Breast epithelium (tissue), 3 donors: ENCODE results near the gene USP14.

Source experiments
- POLR2A ChIP-seq: fragments of 450-650 bp; IDR thresholded peaks from one replicate; pipeline ENCODE4 v1.6.1; 2016; ENCODE audit warnings: antibody characterized with exemption, mild to moderate bottlenecking, moderate library complexity
- TF ChIP-seq, protein P1 (sequence below), 3 donors: fragments of 450-650 bp; IDR thresholded peaks; one replicate each; pipeline ENCODE4 v1.5.1; 2016 to 2017; ENCODE audit warnings: antibody characterized with exemption in 3 of 3, mild to moderate bottlenecking in 3 of 3, moderate library complexity in 3 of 3

DNA sequence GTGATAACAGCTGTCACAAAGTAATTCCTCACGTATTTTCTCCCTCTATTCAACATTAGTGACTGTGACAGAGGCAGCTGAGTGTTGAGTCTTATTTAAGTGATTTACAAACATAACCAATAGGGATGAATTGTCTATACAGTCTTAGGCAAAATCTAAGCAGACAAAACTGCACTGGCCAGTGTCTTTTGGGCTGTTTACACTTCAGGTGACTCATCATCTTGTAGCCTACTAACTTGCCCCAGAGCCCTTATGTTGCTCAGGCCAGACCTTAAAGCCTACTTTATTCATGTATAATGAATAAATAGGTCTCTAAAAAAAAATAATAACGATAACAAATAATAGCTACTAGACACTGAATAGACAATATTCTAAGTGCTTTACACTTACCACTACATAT, 92.3 kb downstream of the USP14 start:
- TF ChIP-seq POLR2A: no peak
- TF ChIP-seq, protein P1, sequence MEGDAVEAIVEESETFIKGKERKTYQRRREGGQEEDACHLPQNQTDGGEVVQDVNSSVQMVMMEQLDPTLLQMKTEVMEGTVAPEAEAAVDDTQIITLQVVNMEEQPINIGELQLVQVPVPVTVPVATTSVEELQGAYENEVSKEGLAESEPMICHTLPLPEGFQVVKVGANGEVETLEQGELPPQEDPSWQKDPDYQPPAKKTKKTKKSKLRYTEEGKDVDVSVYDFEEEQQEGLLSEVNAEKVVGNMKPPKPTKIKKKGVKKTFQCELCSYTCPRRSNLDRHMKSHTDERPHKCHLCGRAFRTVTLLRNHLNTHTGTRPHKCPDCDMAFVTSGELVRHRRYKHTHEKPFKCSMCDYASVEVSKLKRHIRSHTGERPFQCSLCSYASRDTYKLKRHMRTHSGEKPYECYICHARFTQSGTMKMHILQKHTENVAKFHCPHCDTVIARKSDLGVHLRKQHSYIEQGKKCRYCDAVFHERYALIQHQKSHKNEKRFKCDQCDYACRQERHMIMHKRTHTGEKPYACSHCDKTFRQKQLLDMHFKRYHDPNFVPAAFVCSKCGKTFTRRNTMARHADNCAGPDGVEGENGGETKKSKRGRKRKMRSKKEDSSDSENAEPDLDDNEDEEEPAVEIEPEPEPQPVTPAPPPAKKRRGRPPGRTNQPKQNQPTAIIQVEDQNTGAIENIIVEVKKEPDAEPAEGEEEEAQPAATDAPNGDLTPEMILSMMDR (IDR thresholded peaks at IDR 0.05): no peak
